Parathyroid adenoma (tissue), 2 donors: ENCODE results near the gene CHMP5.

ENCODE experiments used
- H2AFZ ChIP-seq: fragments of 300-600 bp; sonication (generic); one replicate; pipeline ENCODE4 v1.7.0; 2017; ENCODE audit warnings: antibody characterized with exemption, mild to moderate bottlenecking
- H3K27ac ChIP-seq: fragments of 300-600 bp; sonication (generic); one replicate; pipeline ENCODE4 v1.7.0; 2017
- H3K27me3 ChIP-seq: fragments of 300-600 bp; sonication (generic); one replicate; pipeline ENCODE4 v1.7.0; 2017; ENCODE audit warnings: low read length; ENCODE audit not compliant: control insufficient read depth, insufficient read depth
- H3K36me3 ChIP-seq: fragments of 300-600 bp; sonication (generic); one replicate; pipeline ENCODE4 v1.7.0; 2017; ENCODE audit warnings: low read length; ENCODE audit not compliant: control insufficient read depth, insufficient read depth
- H3K4me1 ChIP-seq: fragments of 300-600 bp; sonication (generic); one replicate; pipeline ENCODE4 v1.7.0; 2017; ENCODE audit warnings: control low read depth
- H3K4me2 ChIP-seq: fragments of 300-600 bp; sonication (generic); one replicate; pipeline ENCODE4 v1.7.0; 2017; ENCODE audit warnings: low read length
- H3K4me3 ChIP-seq: fragments of 300-600 bp; sonication (generic); one replicate; pipeline ENCODE4 v1.7.0; 2017; ENCODE audit warnings: low read depth, low read length
- H3K79me2 ChIP-seq: fragments of 300-600 bp; sonication (generic); one replicate; pipeline ENCODE4 v1.7.0; 2017; ENCODE audit warnings: control low read depth
- H3K9ac ChIP-seq: fragments of 300-600 bp; sonication (generic); one replicate; pipeline ENCODE4 v1.7.0; 2017; ENCODE audit warnings: mild to moderate bottlenecking
- H3K9me3 ChIP-seq: fragments of 300-600 bp; sonication (generic); one replicate; pipeline ENCODE4 v1.7.0; 2017; ENCODE audit warnings: low read length; ENCODE audit not compliant: control insufficient read depth
- CTCF ChIP-seq: fragments of 300-600 bp; sonication (generic); IDR thresholded peaks from one replicate; pipeline ENCODE4 v1.7.0; 2017; ENCODE audit warnings: antibody characterized with exemption, mild to moderate bottlenecking
- donor health status: primary hyperparathyroidism.

CHMP5 gene

GRCh38 chr9:33228606-33229005 is 36.2 kb upstream of the CHMP5 start:
- Histone ChIP-seq H3K4me3 (no peak overlapping the region), H3K9ac (no peak overlapping the region), H3K36me3 (no peaks in the 10 kb centered on the region), H3K4me1 (peaks cover under 1% of the 10 kb centered on the region), H3K27ac (no peak overlapping the region), H2AFZ (no peak overlapping the region), H3K9me3 (no peaks in the 10 kb centered on the region), H3K27me3 (no peaks in the 10 kb centered on the region), H3K4me2 (no peak overlapping the region), H3K79me2 (no peaks in the 10 kb centered on the region)
- no peak for TF ChIP-seq CTCF

- Histone ChIP-seq H3K27me3 (no peaks in the 10 kb centered on the region), H3K4me2 (no peak overlapping the region), H3K4me1 (peaks cover 9% of the 10 kb centered on the region), H3K79me2 (no peaks in the 10 kb centered on the region), H3K36me3 (no peaks in the 10 kb centered on the region), H3K4me3 (no peak overlapping the region), H3K27ac (no peak overlapping the region), H2AFZ (no peak overlapping the region), H3K9ac (no peak overlapping the region), H3K9me3 (no peaks in the 10 kb centered on the region)
- peak; percentile 39 for TF ChIP-seq CTCF
Observed at GRCh38 chr9:33229359-33230114, 35.3 kb upstream of the CHMP5 start.

GRCh38 chr9:33230756-33231622 is 33.9 kb upstream of the CHMP5 start:
- no peak overlapping the region for H3K27ac ChIP-seq
- peaks cover 9% of the 10 kb centered on the region for H3K4me1 ChIP-seq
- H2AFZ ChIP-seq = no peak overlapping the region
- no peaks in the 10 kb centered on the region for H3K36me3 ChIP-seq
- H3K27me3 ChIP-seq = no peaks in the 10 kb centered on the region
- H3K9ac ChIP-seq = no peak overlapping the region
- no peaks in the 10 kb centered on the region for H3K9me3 ChIP-seq
- H3K79me2 ChIP-seq = no peaks in the 10 kb centered on the region
- H3K4me2 ChIP-seq = no peak overlapping the region
- no peak overlapping the region for H3K4me3 ChIP-seq
- no peak for TF ChIP-seq CTCF

- Histone ChIP-seq H3K9ac (no peak overlapping the region), H3K27ac (no peak overlapping the region)
- no peak for TF ChIP-seq CTCF
Observed at GRCh38 chr9:33231623-33231942, 33.3 kb upstream of the CHMP5 start.

More at GRCh38 chr9:33231623-33231942, 33.3 kb upstream of the CHMP5 start:
- Histone ChIP-seq H3K4me3 (no peak overlapping the region), H3K9me3 (no peaks in the 10 kb centered on the region), H3K4me2 (no peak overlapping the region), H3K79me2 (no peaks in the 10 kb centered on the region), H3K27me3 (no peaks in the 10 kb centered on the region), H3K4me1 (peaks cover 9% of the 10 kb centered on the region), H2AFZ (no peak overlapping the region), H3K36me3 (no peaks in the 10 kb centered on the region)
